Neural cell (in vitro differentiated cells): ENCODE data around the gene ZNF691.

Experiments used
- EP300 ChIP-seq: fragments of 450-650 bp; conservative IDR thresholded peaks from 2 replicates; pipeline ENCODE4 v1.6.1; 2014; ENCODE audit warnings: antibody characterized with exemption, mild to moderate bottlenecking, moderate library complexity; ENCODE audit not compliant: poor library complexity, severe bottlenecking
- EZH2 ChIP-seq: fragments of 200-600, 300-800 bp; shearing (Covaris generic), sonication (generic); IDR thresholded peaks from 2 replicates; pipeline ENCODE4 v1.6.1; 2014; ENCODE audit warnings: antibody characterized with exemption, low read length, borderline replicate concordance, mild to moderate bottlenecking; ENCODE audit not compliant: insufficient read depth, poor library complexity, severe bottlenecking
- MXI1 ChIP-seq: fragments of 450-650 bp; conservative IDR thresholded peaks from 2 replicates; pipeline ENCODE4 v1.6.1; 2014; ENCODE audit warnings: antibody characterized with exemption, mild to moderate bottlenecking; ENCODE audit not compliant: poor library complexity, severe bottlenecking
- POLR2AphosphoS5 ChIP-seq: IDR thresholded peaks from 2 replicates; pipeline ENCODE4 v1.6.1; 2012
- RAD21 ChIP-seq: fragments of 450-650 bp; conservative IDR thresholded peaks from 2 replicates; pipeline ENCODE4 v1.6.1; 2014; ENCODE audit warnings: antibody characterized with exemption, mild to moderate bottlenecking, moderate library complexity
- SMC3 ChIP-seq: fragments of 450-650 bp; conservative IDR thresholded peaks from 2 replicates; pipeline ENCODE4 v1.6.1; 2014; ENCODE audit warnings: antibody characterized with exemption, mild to moderate bottlenecking, moderate library complexity; ENCODE audit not compliant: poor library complexity
- TF ChIP-seq, protein P1 (sequence below): fragments of 450-650 bp; IDR thresholded peaks from 2 replicates; pipeline ENCODE4 v1.5.1; 2014; ENCODE audit warnings: antibody characterized with exemption, mild to moderate bottlenecking, moderate library complexity; ENCODE audit not compliant: poor library complexity, severe bottlenecking
- TF ChIP-seq, protein P2 (sequence below): IDR thresholded peaks from 2 replicates; pipeline ENCODE4 v1.6.1; 2012; ENCODE audit warnings: borderline replicate concordance

DNA sequence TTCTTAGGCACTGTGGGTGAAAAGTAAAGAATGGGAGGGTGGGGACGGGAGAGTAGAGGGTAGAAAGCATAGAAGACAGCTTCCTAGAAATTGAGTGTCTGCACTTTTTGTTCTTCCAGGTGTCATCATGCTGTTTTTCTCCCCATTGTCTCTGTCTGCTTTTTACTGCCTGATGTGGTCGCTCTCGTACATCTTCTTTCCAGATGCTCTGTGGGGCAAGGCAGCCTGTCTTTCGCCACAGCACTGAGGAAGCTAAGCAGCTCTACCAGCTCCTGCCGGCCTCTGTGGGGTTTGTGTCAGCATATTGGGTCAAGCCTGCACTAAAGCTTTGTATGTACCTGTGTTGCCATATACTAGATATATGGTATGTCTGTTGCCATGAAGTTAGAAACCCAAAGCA is 48.4 kb upstream of the ZNF691 start:
- TF ChIP-seq, protein P1, sequence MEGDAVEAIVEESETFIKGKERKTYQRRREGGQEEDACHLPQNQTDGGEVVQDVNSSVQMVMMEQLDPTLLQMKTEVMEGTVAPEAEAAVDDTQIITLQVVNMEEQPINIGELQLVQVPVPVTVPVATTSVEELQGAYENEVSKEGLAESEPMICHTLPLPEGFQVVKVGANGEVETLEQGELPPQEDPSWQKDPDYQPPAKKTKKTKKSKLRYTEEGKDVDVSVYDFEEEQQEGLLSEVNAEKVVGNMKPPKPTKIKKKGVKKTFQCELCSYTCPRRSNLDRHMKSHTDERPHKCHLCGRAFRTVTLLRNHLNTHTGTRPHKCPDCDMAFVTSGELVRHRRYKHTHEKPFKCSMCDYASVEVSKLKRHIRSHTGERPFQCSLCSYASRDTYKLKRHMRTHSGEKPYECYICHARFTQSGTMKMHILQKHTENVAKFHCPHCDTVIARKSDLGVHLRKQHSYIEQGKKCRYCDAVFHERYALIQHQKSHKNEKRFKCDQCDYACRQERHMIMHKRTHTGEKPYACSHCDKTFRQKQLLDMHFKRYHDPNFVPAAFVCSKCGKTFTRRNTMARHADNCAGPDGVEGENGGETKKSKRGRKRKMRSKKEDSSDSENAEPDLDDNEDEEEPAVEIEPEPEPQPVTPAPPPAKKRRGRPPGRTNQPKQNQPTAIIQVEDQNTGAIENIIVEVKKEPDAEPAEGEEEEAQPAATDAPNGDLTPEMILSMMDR = no peak
- TF ChIP-seq, protein P2, sequence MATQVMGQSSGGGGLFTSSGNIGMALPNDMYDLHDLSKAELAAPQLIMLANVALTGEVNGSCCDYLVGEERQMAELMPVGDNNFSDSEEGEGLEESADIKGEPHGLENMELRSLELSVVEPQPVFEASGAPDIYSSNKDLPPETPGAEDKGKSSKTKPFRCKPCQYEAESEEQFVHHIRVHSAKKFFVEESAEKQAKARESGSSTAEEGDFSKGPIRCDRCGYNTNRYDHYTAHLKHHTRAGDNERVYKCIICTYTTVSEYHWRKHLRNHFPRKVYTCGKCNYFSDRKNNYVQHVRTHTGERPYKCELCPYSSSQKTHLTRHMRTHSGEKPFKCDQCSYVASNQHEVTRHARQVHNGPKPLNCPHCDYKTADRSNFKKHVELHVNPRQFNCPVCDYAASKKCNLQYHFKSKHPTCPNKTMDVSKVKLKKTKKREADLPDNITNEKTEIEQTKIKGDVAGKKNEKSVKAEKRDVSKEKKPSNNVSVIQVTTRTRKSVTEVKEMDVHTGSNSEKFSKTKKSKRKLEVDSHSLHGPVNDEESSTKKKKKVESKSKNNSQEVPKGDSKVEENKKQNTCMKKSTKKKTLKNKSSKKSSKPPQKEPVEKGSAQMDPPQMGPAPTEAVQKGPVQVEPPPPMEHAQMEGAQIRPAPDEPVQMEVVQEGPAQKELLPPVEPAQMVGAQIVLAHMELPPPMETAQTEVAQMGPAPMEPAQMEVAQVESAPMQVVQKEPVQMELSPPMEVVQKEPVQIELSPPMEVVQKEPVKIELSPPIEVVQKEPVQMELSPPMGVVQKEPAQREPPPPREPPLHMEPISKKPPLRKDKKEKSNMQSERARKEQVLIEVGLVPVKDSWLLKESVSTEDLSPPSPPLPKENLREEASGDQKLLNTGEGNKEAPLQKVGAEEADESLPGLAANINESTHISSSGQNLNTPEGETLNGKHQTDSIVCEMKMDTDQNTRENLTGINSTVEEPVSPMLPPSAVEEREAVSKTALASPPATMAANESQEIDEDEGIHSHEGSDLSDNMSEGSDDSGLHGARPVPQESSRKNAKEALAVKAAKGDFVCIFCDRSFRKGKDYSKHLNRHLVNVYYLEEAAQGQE = no peak
- TF ChIP-seq RAD21 (no peak), EP300 (no peak), SMC3 (no peak), POLR2AphosphoS5 (no peak), MXI1 (no peak), EZH2 (no peak)
